Activated T-helper 1 cell treated with anti-CD3 and anti-CD28 coated beads, Interleukin-2, amount 50 U/mL, for 16 hours (primary cell): ENCODE results near the gene FAM234B.

Experiments
- DNase-seq, 2 donors: peaks; one replicate each; pipeline ENCODE4 v3.0.0-alpha.2; 2020; ENCODE audit warnings: low read depth in 1 of 2, low spot score in 1 of 2

FAM234B gene

DNA sequence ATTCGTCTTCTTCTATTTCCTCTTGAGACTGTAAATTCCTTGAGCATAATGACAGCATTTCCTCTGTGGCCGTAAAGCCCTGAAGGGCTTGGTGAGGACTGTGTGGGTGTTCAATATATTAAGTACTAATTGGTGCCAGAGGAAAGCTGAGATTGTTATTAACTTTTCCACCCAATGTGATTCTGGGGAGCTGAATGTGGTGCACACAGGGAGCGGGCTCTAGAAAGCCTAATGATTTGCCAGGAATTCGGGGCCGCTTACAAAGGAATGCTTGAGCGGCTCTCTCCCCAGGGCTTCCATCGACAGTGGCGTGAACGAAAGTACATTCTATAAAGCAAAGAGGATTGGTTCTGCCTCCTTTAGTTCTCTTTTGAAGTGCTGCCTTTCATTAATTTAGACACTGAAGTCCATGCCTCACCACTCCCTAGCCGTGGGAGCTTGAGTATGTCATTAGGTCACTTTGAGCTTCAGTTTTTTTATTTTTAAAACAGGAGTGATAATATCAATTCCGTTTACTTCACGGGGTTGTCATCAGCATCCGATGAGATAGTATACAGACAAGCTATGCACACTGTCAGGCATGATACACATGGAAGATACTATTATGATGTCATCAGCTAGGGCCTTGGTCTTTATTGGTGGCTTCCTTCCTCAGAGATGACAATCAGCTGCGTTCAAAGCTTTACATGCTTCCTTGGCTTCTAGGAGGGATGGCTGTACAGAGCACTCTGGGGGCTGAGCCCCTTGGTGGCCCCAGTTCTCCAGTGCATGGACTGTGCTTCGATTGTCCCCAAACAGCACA, 70.3 kb downstream of the FAM234B start:
- no peak for DNase-seq

DNA sequence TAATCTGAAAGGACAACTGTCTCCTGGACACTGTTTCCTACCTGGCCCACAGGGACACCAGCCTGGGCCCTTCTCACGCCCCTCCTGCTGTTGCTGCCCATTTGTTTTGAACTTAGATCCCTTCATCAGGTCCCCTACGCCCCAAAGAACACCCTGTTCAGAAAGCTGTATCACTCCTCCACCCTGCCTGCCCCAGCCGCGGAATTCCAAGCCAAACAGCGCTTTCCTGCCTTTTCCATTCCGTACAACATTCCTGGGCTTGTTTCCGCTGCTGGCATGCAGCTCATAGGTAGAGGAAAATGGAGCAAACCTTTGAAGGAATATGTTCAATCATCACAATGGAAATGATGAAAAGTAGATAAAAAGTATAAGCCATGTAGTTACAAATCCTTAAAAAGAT, 72.1 kb downstream of the FAM234B start:
- DNase-seq = no peak

DNA sequence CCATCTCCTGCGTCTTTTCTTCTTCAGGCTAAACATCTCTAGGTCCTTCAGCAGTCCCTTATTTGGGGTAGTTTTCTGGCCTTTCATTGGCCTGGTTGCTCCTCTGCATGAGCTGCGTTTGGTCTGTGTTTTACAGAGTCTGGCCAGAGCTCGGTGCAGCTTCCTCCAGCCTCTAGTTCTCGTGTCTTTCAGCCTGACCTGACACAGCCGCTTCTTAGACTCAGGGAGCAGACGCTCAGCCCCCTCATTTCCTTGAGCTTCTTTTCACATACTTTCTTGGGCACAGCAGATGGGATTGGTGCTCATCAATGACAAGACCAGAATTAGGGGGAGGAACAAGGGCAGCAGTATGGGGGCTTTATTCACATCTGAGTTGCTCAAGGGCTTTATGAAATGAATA, 72.8 kb downstream of the FAM234B start:
- no peak for DNase-seq

DNA sequence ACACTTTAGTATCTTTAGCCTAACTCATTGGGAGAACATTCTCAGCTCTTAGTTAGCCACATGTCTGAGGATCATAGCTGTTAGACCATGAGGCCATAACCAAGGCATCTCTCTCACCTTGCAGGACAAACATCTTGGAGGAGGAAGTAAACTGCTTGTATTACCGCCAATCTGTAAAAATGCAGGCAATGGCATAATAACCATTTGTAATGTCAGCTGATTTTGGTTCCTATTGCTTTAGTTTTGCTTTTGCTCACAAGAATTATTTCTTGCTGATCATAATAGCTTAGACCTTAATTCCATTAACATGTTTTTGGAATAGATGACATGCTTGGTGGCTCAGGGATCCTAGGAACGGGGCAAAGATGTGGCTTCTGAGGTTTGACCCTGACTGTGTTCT, 75.6 kb downstream of the FAM234B start:
- no peak for DNase-seq

DNA sequence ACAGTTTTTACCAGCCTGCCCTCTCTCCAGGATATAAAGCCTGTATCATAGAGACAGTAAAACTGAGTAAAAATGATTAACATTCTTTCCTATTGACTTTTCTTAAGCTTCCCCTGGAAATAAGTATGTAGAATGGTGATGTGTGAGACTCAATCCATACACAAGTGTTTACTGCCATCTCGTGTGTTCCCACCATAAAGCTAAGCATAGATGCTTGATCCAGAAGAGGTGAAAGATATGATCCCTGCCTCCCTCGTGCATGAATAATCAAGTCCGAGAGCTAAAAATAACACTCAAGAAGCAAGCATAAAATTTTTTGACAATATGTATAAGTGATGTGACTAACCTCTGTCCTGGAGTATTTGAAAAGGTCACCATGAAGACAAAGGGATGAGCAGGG, 76.2 kb downstream of the FAM234B start:
- no peak for DNase-seq

DNA sequence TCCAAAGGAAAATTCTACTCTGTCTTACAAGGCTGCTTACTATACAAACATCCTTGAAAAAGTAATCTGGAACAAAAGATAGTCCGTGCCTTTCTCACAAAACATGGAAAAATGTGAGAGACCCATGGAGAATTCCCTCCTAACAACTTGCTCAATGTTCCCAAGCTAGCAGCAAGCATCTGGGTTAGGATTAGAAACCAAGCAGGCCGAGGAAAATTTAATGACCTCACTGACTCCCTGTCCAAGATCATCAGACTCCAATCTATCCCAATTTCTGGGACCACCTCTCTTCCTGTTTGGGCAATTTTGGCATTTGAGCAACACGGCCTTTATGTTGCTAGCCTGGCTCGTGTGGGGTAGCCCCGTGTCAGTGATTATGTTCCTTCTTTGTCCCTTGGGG, 77.4 kb downstream of the FAM234B start:
- no peak for DNase-seq

DNA sequence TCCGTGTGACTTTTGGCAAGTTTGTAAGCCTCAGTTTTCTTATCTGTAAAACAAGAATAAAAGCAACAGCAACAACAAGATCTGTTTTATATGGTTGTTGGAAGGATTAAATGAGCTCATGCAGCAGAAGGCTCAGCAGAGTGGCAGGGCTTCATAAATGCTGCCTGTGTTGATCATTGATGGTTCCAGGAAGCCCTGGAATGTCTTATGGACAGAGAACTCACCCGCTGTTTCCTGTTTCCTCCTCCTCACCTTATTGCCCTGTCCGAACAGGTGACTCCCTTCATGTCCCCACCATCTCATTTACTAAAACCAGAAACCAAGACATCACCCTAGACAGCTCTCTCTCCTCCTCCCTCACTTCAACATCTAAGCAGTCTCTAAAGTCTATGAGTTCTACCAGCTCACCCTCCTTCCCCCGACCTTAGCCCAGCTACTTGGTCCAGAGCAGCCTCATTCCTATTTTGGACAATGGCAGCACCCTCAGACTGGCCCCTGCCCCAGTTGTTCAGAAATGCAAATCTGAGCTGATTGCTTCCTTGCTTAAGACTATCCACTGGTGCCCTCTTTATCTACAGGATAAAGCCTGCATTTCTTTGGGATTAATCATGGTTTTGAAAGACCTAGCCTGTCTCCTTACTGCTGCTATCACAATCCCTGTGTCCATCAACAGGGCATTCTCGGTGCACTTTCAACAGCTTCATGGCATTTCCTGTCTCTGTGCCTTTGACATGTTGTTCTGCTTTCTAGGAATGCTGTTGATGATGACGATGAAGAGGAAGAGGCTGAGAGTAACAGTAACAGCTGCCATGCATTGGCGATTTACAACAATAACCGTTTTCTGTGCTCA, 80.7 kb downstream of the FAM234B start:
- DNase-seq = no peak

DNA sequence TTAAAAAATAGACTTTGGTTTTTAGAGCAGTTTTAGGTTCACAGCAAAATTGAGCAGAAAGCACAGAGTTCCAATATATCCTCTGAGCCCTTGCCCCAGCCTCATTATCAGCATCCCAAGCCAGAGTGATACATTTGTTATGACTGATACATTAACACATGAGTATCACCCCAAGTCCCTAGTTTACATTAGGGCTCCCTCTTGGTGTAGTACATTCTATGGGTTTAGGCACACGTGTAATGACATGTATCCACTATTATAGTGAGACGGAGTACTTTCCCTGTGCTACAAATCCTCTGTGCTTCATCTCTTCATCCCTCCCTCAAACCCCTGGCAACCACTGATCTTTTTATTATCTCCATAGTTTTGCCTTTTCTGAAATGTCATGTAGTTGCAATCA, 81.8 kb downstream of the FAM234B start:
- no peak for DNase-seq

DNA sequence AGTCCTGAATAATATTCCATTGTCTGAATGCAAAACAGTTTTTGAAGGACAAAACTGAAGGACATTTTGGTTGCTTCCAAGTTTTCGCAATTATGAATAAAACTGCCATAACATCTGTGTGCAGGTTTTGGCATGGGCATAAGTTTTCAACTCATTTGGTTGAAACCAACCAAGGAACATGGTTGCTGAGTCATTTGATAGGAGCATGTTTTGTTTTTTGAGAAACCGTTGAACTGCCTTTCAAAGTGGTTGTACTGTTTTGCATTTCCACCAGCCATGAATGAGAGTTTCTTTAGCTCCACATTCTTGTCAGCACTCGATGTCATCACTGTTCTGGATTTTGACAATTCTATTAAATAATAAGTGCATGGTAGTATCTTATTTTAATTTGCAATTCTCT, 82.3 kb downstream of the FAM234B start:
- DNase-seq = no peak

DNA sequence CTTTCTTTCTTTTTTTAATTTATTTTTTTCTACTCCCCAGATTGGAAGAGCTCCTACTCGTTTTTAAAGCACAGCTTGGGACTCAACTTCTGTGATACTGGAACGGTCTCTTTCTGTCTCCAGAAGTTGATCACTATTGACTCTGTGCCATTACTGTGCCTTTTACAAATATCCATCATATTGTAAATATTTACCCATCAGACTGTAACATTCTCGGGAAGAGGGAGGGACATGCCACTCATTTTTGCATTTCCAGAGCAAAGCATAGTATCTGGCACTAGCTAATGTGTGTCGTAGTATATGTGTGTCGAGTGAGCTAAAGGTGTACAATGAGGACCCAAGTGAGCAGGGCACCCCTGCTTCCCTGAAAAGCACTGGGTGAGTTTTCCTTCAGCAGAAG, 83.3 kb downstream of the FAM234B start:
- DNase-seq = no peak

DNA sequence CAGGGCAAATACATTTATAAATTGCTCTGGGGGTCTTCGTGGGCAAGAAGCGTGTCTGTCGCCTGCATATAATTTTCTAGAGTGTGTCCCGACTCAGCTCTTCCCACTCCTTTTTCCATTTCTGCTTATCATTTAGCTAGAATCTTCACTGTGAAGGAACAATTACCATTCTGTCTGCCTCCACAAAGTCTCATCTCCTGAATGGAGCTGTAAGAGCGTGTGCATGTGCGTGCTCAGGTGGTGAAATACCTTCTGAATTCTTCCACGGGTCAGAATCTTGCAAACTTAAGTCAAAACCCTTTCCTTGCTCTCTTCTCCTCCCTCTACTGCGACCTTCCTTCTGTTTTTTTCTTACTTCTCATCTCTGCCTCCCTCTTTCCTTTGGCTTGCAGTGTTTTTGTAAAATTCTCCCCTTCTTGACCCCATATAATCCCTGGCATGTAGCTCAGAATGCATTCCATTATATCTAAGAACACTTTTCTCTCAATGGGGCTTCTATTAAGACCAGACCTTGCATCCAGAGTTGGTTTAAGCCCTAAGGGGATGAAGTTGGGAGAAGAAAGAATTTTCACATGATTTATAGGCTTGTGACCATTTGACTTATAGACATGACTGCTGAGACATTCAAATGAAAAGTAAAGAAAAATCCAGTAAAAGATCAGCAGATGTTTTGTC, 84.2 kb downstream of the FAM234B start:
- no peak for DNase-seq

DNA sequence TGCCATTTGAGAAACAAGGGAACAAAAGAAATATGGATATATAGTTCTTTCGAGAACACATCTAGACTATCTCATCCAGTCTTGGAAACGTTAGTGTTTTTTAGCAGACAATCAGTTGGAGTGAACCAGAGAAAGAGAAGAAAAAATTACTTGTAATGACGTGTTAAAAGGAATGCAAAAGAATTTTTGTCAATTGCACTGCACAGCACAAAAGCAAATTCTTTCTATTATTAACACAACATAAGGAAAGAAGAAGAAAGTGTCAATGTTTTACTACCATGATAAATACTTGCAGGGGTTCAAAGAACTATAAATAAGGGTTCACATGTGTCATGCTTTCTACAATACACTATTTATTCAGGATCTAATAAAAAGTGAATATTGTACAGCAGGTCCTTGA, 86.8 kb downstream of the FAM234B start:
- DNase-seq = no peak
